ENCODE data around the gene SLC39A8. TPM values are rescaled to one million over a fixed set of nuclear protein-coding genes. Genes with fewer than 3 reads are reported as not detected.
"Not testable (repeated sequence)": the region's sequence is repeated elsewhere in the genome, so short reads cannot be mapped to it uniquely, and the experiment has no call there.

SLC39A8 gene
- polyA plus RNA-seq, 1 of the 3 experiments (the other 2 are of a cell fraction) = 1.5 TPM

DNA sequence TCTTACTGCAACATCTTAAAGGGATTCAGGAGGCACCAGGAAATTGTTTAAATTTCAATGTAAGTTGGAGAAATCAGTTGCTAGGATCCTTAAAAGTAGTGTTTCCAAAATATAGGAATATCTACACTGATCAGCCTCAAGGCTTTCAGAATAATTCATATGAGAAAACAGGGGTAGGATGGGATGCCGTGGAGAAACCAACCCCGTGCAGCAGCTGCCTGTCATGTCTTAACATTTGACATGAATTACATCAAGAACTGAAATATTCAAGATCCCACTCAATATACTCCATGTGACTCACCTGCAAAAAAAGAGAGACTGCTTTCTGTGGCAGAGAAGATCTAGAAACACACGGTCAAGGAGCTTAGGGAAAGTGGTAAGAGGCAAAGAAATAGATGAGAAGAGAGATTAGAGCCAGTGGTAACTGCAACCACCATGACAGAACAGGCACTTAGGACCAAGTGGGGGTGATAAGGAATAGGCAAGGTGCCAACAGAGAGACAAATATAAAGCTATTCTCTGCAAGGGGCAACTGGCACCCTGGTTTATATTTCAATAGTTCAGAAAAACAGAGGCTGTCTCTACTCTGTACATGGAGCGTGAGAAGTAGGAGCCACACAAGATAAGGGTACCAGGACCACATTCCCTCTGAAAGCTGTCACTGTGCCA lies 64.0 kb downstream of the SLC39A8 start:
- Histone ChIP-seq H4K20me1 (ENCODE audit: insufficient read depth) (no peaks in the 10 kb centered on the region), H3K9me2 (no peaks in the 10 kb centered on the region), H3K79me2 (ENCODE audit: insufficient read depth) (no peaks in the 10 kb centered on the region), H3F3A (replicated peaks; ENCODE audit: insufficient read depth) (no peaks in the 10 kb centered on the region), H3K36me3 (replicated peaks in 1 of 2; ENCODE audit: control insufficient read depth in 1 of 2, insufficient read depth in 2 of 2, low read length in 1 of 2) (no peaks in the 10 kb centered on the region), H3K27me3 (ENCODE audit: insufficient read depth) (no peaks in the 10 kb centered on the region), H3K9me3 (no peaks in the 10 kb centered on the region), H2AFZ (ENCODE audit: low read depth) (no peak overlapping the region), H3K4me3 (ENCODE audit: low read depth in 2 of 2, low read length in 1 of 2) (no peak overlapping the region), H3K4me2 (no peak overlapping the region), H3K9ac (no peak overlapping the region), H3K27ac (ENCODE audit: low read depth in 2 of 2, low read length in 1 of 2) (no peak overlapping the region), H3K4me1 (ENCODE audit: control insufficient read depth in 1 of 2, insufficient read depth in 2 of 2, low read depth in 1 of 2, low read length in 1 of 2) (no peaks in the 10 kb centered on the region)
- DNase-seq = no peak
- POLR2A ChIA-PET = no interaction called here
- CTCF ChIA-PET = no interaction called here
- WGBS (ENCODE audit: low lambda C conversion rate) = 84% methylated on average over 4 of the region's 4 CpGs
- TF ChIP-seq TCF12 (IDR thresholded peaks at IDR 0.05) = no peak
- TF ChIP-seq TEAD4 (IDR thresholded peaks at IDR 0.05; ENCODE audit: borderline replicate concordance, insufficient read depth) = no peak

DNA sequence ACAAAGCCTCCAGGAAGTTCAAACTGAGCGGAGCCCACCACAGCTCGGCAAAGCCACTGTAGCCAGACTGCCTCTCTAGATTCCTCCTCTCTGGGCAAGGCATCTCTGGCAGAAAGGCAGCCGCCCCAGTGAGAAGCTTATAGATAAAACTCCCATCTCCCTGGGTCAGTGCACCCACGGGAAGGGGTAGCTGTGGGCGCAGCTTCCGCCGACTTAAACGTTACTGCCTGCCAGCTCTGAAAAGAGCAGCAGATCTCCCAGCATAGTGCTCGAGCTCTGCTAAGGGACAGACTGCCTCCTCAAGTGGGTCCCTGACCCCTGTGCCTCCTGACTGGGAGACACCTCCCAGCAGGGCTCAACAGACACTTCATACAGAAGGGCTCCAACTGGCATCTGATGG lies 72.0 kb downstream of the SLC39A8 start:
- H3K79me2 ChIP-seq (ENCODE audit: insufficient read depth); DNase-seq; H3F3A ChIP-seq (replicated peaks; ENCODE audit: insufficient read depth); H2AFZ ChIP-seq (ENCODE audit: low read depth); H3K9ac ChIP-seq; H3K9me3 ChIP-seq; H3K36me3 ChIP-seq (replicated peaks in 1 of 2; ENCODE audit: control insufficient read depth in 1 of 2, insufficient read depth in 2 of 2, low read length in 1 of 2); H3K4me1 ChIP-seq (ENCODE audit: control insufficient read depth in 1 of 2, insufficient read depth in 2 of 2, low read depth in 1 of 2, low read length in 1 of 2); H3K27ac ChIP-seq (ENCODE audit: low read depth in 2 of 2, low read length in 1 of 2); H3K9me2 ChIP-seq; H3K4me2 ChIP-seq; H4K20me1 ChIP-seq (ENCODE audit: insufficient read depth); H3K27me3 ChIP-seq (ENCODE audit: insufficient read depth); POLR2A ChIA-PET; H3K4me3 ChIP-seq (ENCODE audit: low read depth in 2 of 2, low read length in 1 of 2): not testable (repeated sequence)
- 83% methylated on average over 6 of the region's 9 CpGs for WGBS (ENCODE audit: low lambda C conversion rate)
- CTCF ChIA-PET = interaction anchor here (0.6 kb wide), 1 partner anchor 280 kb away, joined by 3 read pairs; no protein-coding TSS in a partner anchor

DNA sequence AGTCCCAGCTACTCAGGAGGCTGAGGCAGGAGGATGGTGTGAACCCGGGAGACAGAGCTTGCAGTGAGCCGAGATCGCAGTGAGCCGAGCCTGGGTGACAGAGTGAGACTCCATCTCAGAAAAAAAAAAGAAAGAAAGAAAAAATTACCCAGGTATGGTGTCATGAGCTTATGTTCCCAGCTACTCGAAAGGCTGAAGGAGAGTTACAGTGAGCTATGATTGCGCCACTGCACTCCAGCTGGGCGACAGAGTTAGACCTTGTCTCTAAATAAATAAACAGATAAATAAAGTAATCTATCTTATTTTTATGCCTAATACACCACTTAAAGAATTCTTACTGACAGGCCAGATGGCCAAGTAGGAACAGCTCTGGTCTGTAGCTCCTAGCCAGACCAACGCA lies 73.0 kb downstream of the SLC39A8 start:
- H3K4me3 ChIP-seq (ENCODE audit: low read depth in 2 of 2, low read length in 1 of 2) = no peak overlapping the region
- no peak overlapping the region for H3K9ac ChIP-seq
- no peaks in the 10 kb centered on the region for H4K20me1 ChIP-seq (ENCODE audit: insufficient read depth)
- H3K9me2 ChIP-seq = no peaks in the 10 kb centered on the region
- no peak overlapping the region for H3K4me2 ChIP-seq
- H3K27ac ChIP-seq (ENCODE audit: low read depth in 2 of 2, low read length in 1 of 2) = no peak overlapping the region
- no peak overlapping the region for H2AFZ ChIP-seq (ENCODE audit: low read depth)
- WGBS (ENCODE audit: low lambda C conversion rate) = 85% methylated on average over 8 of the region's 8 CpGs
- no peak for DNase-seq
- no peaks in the 10 kb centered on the region for H3K27me3 ChIP-seq (ENCODE audit: insufficient read depth)
- no peaks in the 10 kb centered on the region for H3F3A ChIP-seq (replicated peaks; ENCODE audit: insufficient read depth)
- CTCF ChIA-PET = no interaction called here
- TF ChIP-seq FOSL2 (IDR thresholded peaks at IDR 0.05; ENCODE audit: borderline replicate concordance, low read depth) (no peak), FOXM1 (IDR thresholded peaks at IDR 0.05; ENCODE audit: low read depth) (no peak), ELF1 (IDR thresholded peaks at IDR 0.05) (no peak), CHD2 (IDR thresholded peaks at IDR 0.05; ENCODE audit: low read length, partially characterized antibody) (no peak), RAD21 (IDR thresholded peaks at IDR 0.05; ENCODE audit: low read length) (no peak), GATA2 (CRISPR knock-in tag; IDR thresholded peaks at IDR 0.05) (no peak), SIN3A (IDR thresholded peaks at IDR 0.05; ENCODE audit: borderline replicate concordance, low read depth, low read length) (no peak), TEAD4 (IDR thresholded peaks at IDR 0.05; ENCODE audit: borderline replicate concordance, insufficient read depth) (no peak)
- TF ChIP-seq, protein P1, sequence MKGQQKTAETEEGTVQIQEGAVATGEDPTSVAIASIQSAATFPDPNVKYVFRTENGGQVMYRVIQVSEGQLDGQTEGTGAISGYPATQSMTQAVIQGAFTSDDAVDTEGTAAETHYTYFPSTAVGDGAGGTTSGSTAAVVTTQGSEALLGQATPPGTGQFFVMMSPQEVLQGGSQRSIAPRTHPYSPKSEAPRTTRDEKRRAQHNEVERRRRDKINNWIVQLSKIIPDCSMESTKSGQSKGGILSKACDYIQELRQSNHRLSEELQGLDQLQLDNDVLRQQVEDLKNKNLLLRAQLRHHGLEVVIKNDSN (IDR thresholded peaks at IDR 0.05; ENCODE audit: borderline replicate concordance, low read depth) = no peak
- TF ChIP-seq, protein P2, sequence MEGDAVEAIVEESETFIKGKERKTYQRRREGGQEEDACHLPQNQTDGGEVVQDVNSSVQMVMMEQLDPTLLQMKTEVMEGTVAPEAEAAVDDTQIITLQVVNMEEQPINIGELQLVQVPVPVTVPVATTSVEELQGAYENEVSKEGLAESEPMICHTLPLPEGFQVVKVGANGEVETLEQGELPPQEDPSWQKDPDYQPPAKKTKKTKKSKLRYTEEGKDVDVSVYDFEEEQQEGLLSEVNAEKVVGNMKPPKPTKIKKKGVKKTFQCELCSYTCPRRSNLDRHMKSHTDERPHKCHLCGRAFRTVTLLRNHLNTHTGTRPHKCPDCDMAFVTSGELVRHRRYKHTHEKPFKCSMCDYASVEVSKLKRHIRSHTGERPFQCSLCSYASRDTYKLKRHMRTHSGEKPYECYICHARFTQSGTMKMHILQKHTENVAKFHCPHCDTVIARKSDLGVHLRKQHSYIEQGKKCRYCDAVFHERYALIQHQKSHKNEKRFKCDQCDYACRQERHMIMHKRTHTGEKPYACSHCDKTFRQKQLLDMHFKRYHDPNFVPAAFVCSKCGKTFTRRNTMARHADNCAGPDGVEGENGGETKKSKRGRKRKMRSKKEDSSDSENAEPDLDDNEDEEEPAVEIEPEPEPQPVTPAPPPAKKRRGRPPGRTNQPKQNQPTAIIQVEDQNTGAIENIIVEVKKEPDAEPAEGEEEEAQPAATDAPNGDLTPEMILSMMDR (IDR thresholded peaks at IDR 0.05) = no peak
- H3K36me3 ChIP-seq (replicated peaks in 1 of 2; ENCODE audit: control insufficient read depth in 1 of 2, insufficient read depth in 2 of 2, low read length in 1 of 2) = no peaks in the 10 kb centered on the region
- no peaks in the 10 kb centered on the region for H3K9me3 ChIP-seq
- H3K4me1 ChIP-seq (ENCODE audit: control insufficient read depth in 1 of 2, insufficient read depth in 2 of 2, low read depth in 1 of 2, low read length in 1 of 2) = no peaks in the 10 kb centered on the region
- no peaks in the 10 kb centered on the region for H3K79me2 ChIP-seq (ENCODE audit: insufficient read depth)
- POLR2A ChIA-PET = no interaction called here
